HAP-1 (cell line): ENCODE data around the gene FRMD4A.
"Not testable (repeated sequence)": the region's sequence is repeated elsewhere in the genome, so short reads cannot be mapped to it uniquely, and the experiment has no call there.

Source experiments
- DNase-seq, 2 experiments: peaks; one replicate each; pipeline ENCODE4 v3.0.0-alpha.2; 2016 to 2020; ENCODE audit warnings: low spot score in 2 of 2
- H3K27me3 ChIP-seq: fragments of 250-450 bp; sonication (Bioruptor Pico); 2 replicates; pipeline ENCODE4 v1.5.1; 2020; ENCODE audit warnings: low read depth, mild to moderate bottlenecking, moderate library complexity
- H3K36me3 ChIP-seq: fragments of 250-450 bp; sonication (Bioruptor Pico); replicated peaks from 2 replicates; pipeline ENCODE4 v1.5.1; 2020; ENCODE audit warnings: mild to moderate bottlenecking
- H3K4me1 ChIP-seq: fragments of 250-450 bp; sonication (Bioruptor Pico); 2 replicates; pipeline ENCODE4 v1.5.1; 2020; ENCODE audit warnings: mild to moderate bottlenecking
- H3K4me3 ChIP-seq: fragments of 250-450 bp; sonication (Bioruptor Pico); 2 replicates; pipeline ENCODE4 v1.5.1; 2020; ENCODE audit warnings: mild to moderate bottlenecking, moderate library complexity
- H3K9me3 ChIP-seq: fragments of 250-450 bp; sonication (Bioruptor Pico); 2 replicates; pipeline ENCODE4 v1.5.1; 2020; ENCODE audit warnings: mild to moderate bottlenecking, moderate library complexity
- in situ Hi-C: fragments of 300-500 bp; cut with MboI; formaldehyde crosslinking; loops from 3 replicates; pipeline ENCODE4 v1.14.3; 2020; ENCODE audit warnings: low sequenced_read_pairs, inconsistent platforms, mixed read lengths

FRMD4A gene

GRCh38 chr10:14060320-14061070 is 270.2 kb downstream of the FRMD4A start:
- in situ Hi-C loops, result no loop called here
- Histone ChIP-seq H3K4me1 (peaks cover 14% of the 10 kb centered on the region), H3K36me3 (no peaks in the 10 kb centered on the region), H3K4me3 (no peak overlapping the region), H3K9me3 (no peaks in the 10 kb centered on the region), H3K27me3 (peaks cover 19% of the 10 kb centered on the region)
- DNase-seq, result no peak

- no peak overlapping the region for H3K4me3 ChIP-seq
- no peaks in the 10 kb centered on the region for H3K27me3 ChIP-seq
- in situ Hi-C loops, result no loop called here
- peaks cover 3% of the 10 kb centered on the region; the same call in 1 of the 2 replicates for H3K9me3 ChIP-seq
- peak; percentile 39 to 57 for DNase-seq
- H3K36me3 ChIP-seq, result no peaks in the 10 kb centered on the region
- peaks cover 14% of the 10 kb centered on the region for H3K4me1 ChIP-seq
These were observed 274.0 kb downstream of the FRMD4A start for GRCh38 chr10:14056610-14057332.

- H3K9me3 ChIP-seq, result peaks cover 3% of the 10 kb centered on the region; the same call in 1 of the 2 replicates
- in situ Hi-C loops, result no loop called here
- peaks cover 11% of the 10 kb centered on the region for H3K4me1 ChIP-seq
- H3K4me3 ChIP-seq, result no peak overlapping the region
- no peak for DNase-seq
- H3K36me3 ChIP-seq, result no peaks in the 10 kb centered on the region
- no peaks in the 10 kb centered on the region for H3K27me3 ChIP-seq
These were observed 277.8 kb downstream of the FRMD4A start for GRCh38 chr10:14052931-14053330.

- Histone ChIP-seq H3K36me3 (no peaks in the 10 kb centered on the region), H3K4me1 (no peaks in the 10 kb centered on the region), H3K4me3 (no peak overlapping the region), H3K9me3 (peaks cover 3% of the 10 kb centered on the region; the same call in 1 of the 2 replicates), H3K27me3 (no peaks in the 10 kb centered on the region)
- no peak for DNase-seq
- in situ Hi-C loops, result no loop called here
These were observed 280.1 kb downstream of the FRMD4A start for GRCh38 chr10:14050598-14050997.

- DNase-seq, result no peak
- Histone ChIP-seq H3K9me3 (peaks cover 3% of the 10 kb centered on the region; the same call in 1 of the 2 replicates), H3K4me1 (no peaks in the 10 kb centered on the region), H3K27me3 (no peaks in the 10 kb centered on the region), H3K4me3 (no peak overlapping the region), H3K36me3 (no peaks in the 10 kb centered on the region)
- in situ Hi-C loops, result no loop called here
These were observed 281.7 kb downstream of the FRMD4A start for GRCh38 chr10:14048930-14049613.

- no peaks in the 10 kb centered on the region for H3K4me1 ChIP-seq
- H3K27me3 ChIP-seq, result no peaks in the 10 kb centered on the region
- no peaks in the 10 kb centered on the region for H3K36me3 ChIP-seq
- no peak for DNase-seq
- peaks cover 3% of the 10 kb centered on the region; the same call in 1 of the 2 replicates for H3K9me3 ChIP-seq
- in situ Hi-C loops, result no loop called here
- H3K4me3 ChIP-seq, result no peak overlapping the region
These were observed 283.3 kb downstream of the FRMD4A start for GRCh38 chr10:14047431-14047830.

- H3K27me3 ChIP-seq, in situ Hi-C loops, H3K36me3 ChIP-seq, H3K4me3 ChIP-seq, H3K9me3 ChIP-seq, DNase-seq: not testable (repeated sequence)
- peaks cover 17% of the 10 kb centered on the region for H3K4me1 ChIP-seq
These were observed 288.7 kb downstream of the FRMD4A start for GRCh38 chr10:14042051-14042450.

- H3K4me3 ChIP-seq, result no peak overlapping the region
- H3K4me1 ChIP-seq, result peaks cover 17% of the 10 kb centered on the region
- H3K9me3 ChIP-seq, result no peaks in the 10 kb centered on the region; the same call in 1 of the 2 replicates
- H3K36me3 ChIP-seq, result no peaks in the 10 kb centered on the region
- in situ Hi-C loops, result no loop called here
- H3K27me3 ChIP-seq, result no peaks in the 10 kb centered on the region
- no peak for DNase-seq
These were observed 289.7 kb downstream of the FRMD4A start for GRCh38 chr10:14040787-14041631.

- Histone ChIP-seq H3K9me3 (no peaks in the 10 kb centered on the region; the same call in 1 of the 2 replicates), H3K4me3 (no peak overlapping the region), H3K36me3 (no peaks in the 10 kb centered on the region), H3K27me3 (no peaks in the 10 kb centered on the region), H3K4me1 (peaks cover 17% of the 10 kb centered on the region)
- peak; percentile 36 to 72 for DNase-seq
- in situ Hi-C loops, result no loop called here
These were observed 290.6 kb downstream of the FRMD4A start for GRCh38 chr10:14039968-14040668.

GRCh38 chr10:14036233-14036632 is 294.5 kb downstream of the FRMD4A start:
- no peak for DNase-seq
- H3K36me3 ChIP-seq, result no peaks in the 10 kb centered on the region
- H3K4me1 ChIP-seq, result peaks cover 14% of the 10 kb centered on the region
- in situ Hi-C loops, result no loop called here
- H3K27me3 ChIP-seq, result no peaks in the 10 kb centered on the region
- no peak overlapping the region for H3K4me3 ChIP-seq
- H3K9me3 ChIP-seq, result no peaks in the 10 kb centered on the region

GRCh38 chr10:14035506-14035905 is 295.2 kb downstream of the FRMD4A start:
- H3K27me3 ChIP-seq, result no peaks in the 10 kb centered on the region; the same call in 1 of the 2 replicates
- DNase-seq, result no peak
- in situ Hi-C loops, result no loop called here
- no peaks in the 10 kb centered on the region for H3K36me3 ChIP-seq
- no peak overlapping the region for H3K4me3 ChIP-seq
- peaks cover 7% of the 10 kb centered on the region for H3K4me1 ChIP-seq
- H3K9me3 ChIP-seq, result no peaks in the 10 kb centered on the region

GRCh38 chr10:14032406-14032998 is 298.2 kb downstream of the FRMD4A start:
- H3K4me1 ChIP-seq, result no peaks in the 10 kb centered on the region
- H3K36me3 ChIP-seq, result no peaks in the 10 kb centered on the region
- no peaks in the 10 kb centered on the region; the same call in 1 of the 2 replicates for H3K27me3 ChIP-seq
- H3K9me3 ChIP-seq, result no peaks in the 10 kb centered on the region
- peak; percentile 14 to 82 for DNase-seq
- no peak overlapping the region for H3K4me3 ChIP-seq
- in situ Hi-C loops, result no loop called here
